A673 (cell line): ENCODE data around the gene AXDND1. TPM values are rescaled to one million over a fixed set of nuclear protein-coding genes. Genes with fewer than 3 reads are reported as not detected.

Source experiments
- BruUV-seq: library from RNA; stranded (reverse); fragments of 400-500 nt; replicated peaks from 2 replicates; lab custom pipeline; 2021; lab: Mats Ljungman, UMichigan
- CTCF ChIA-PET: fragments of 300-600 bp; sonication (Branson Sonifier 250); formaldehyde crosslinking; loops from one replicate; lab custom pipeline; 2022; ENCODE audit warnings: antibody characterized with exemption; lab: Charles Lee
- POLR2A ChIA-PET: fragments of 300-600 bp; sonication (Branson Sonifier 250); formaldehyde crosslinking; loops from one replicate; lab custom pipeline; 2022; ENCODE audit warnings: antibody characterized with exemption; ENCODE audit not compliant: low non-redundant PET; lab: Charles Lee
- DNase-seq: peaks from one replicate; pipeline ENCODE4 v3.0.0-alpha.2; 2015; ENCODE audit warnings: low spot score
- H3K27ac ChIP-seq: fragments of 200-600 bp; sonication (generic); 2 replicates; pipeline ENCODE4 v1.5.1; 2016; ENCODE audit warnings: mixed run types, low read depth, mild to moderate bottlenecking, mixed read lengths, antibody characterized with exemption, low read length; ENCODE audit not compliant: poor library complexity, severe bottlenecking
- H3K27me3 ChIP-seq: fragments of 200-600 bp; sonication (generic); replicated peaks from 2 replicates; pipeline ENCODE4 v1.6.1; 2017; ENCODE audit warnings: mixed run types, low read depth, mild to moderate bottlenecking, mixed read lengths, antibody characterized with exemption, low read length; ENCODE audit not compliant: insufficient read depth, poor library complexity
- H3K36me3 ChIP-seq: fragments of 200-600 bp; sonication (generic); 2 replicates; pipeline ENCODE4 v1.6.1; 2016; ENCODE audit warnings: mixed run types, mild to moderate bottlenecking, mixed read lengths, antibody characterized with exemption, low read length; ENCODE audit not compliant: insufficient read depth, poor library complexity, severe bottlenecking
- H3K4me1 ChIP-seq: fragments of 200-600 bp; sonication (generic); 2 replicates; pipeline ENCODE4 v1.6.1; 2017; ENCODE audit warnings: mixed run types, mild to moderate bottlenecking, mixed read lengths, antibody characterized with exemption, low read length; ENCODE audit not compliant: insufficient read depth, poor library complexity, severe bottlenecking
- H3K4me3 ChIP-seq: fragments of 200-600 bp; sonication (generic); 2 replicates; pipeline ENCODE4 v1.5.1; 2016; ENCODE audit warnings: low read depth, mixed run types, mild to moderate bottlenecking, mixed read lengths, low read length; ENCODE audit not compliant: poor library complexity, severe bottlenecking
- H3K9me3 ChIP-seq: fragments of 200-600 bp; sonication (generic); 2 replicates; pipeline ENCODE4 v1.6.1; 2016; ENCODE audit warnings: mixed run types, low read depth, mild to moderate bottlenecking, mixed read lengths, antibody characterized with exemption, low read length; ENCODE audit not compliant: poor library complexity, severe bottlenecking
- EZH2 ChIP-seq: fragments of 200-600 bp; sonication (generic); IDR thresholded peaks from 2 replicates; pipeline ENCODE4 v1.6.1; 2017; ENCODE audit warnings: borderline replicate concordance, low read depth, mild to moderate bottlenecking, mixed read lengths, antibody characterized with exemption, low read length; ENCODE audit not compliant: poor library complexity, severe bottlenecking
- intact Hi-C: fragments of 100-400 bp; cut with micrococcal nuclease; formaldehyde crosslinking; loops from one replicate; pipeline ENCODE4 v1.10.0; 2022; ENCODE audit not compliant: unreplicated experiment
- total RNA-seq: library from RNA; stranded (reverse); gene quantifications from 2 replicates; pipeline ENCODE4 v1.2.3, GENCODE V29; 2021
- TF ChIP-seq, protein P1 (sequence below): fragments of 300-800, 200-600 bp; sonication (generic); conservative IDR thresholded peaks from 2 replicates; pipeline ENCODE4 v1.5.1; 2017; ENCODE audit warnings: low read depth, mild to moderate bottlenecking, antibody characterized with exemption, low read length, moderate library complexity, mixed read lengths

AXDND1 gene
- total RNA-seq, 1 experiment from 2014 or later: not detected

- intact Hi-C loops: no loop called here
- TF ChIP-seq, protein P1, sequence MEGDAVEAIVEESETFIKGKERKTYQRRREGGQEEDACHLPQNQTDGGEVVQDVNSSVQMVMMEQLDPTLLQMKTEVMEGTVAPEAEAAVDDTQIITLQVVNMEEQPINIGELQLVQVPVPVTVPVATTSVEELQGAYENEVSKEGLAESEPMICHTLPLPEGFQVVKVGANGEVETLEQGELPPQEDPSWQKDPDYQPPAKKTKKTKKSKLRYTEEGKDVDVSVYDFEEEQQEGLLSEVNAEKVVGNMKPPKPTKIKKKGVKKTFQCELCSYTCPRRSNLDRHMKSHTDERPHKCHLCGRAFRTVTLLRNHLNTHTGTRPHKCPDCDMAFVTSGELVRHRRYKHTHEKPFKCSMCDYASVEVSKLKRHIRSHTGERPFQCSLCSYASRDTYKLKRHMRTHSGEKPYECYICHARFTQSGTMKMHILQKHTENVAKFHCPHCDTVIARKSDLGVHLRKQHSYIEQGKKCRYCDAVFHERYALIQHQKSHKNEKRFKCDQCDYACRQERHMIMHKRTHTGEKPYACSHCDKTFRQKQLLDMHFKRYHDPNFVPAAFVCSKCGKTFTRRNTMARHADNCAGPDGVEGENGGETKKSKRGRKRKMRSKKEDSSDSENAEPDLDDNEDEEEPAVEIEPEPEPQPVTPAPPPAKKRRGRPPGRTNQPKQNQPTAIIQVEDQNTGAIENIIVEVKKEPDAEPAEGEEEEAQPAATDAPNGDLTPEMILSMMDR: no peak
- TF ChIP-seq EZH2: no peak
- no TSS peak for BruUV-seq
- Histone ChIP-seq H3K4me1 (no peaks in the 10 kb centered on the region), H3K27ac (no peak overlapping the region), H3K9me3 (no peaks in the 10 kb centered on the region), H3K4me3 (no peak overlapping the region), H3K27me3 (no peaks in the 10 kb centered on the region), H3K36me3 (no peaks in the 10 kb centered on the region)
- DNase-seq: no peak
- ChIA-PET CTCF (no interaction called here), POLR2A (no interaction called here)
Measured at GRCh38 chr1:179380299-179380698, 14.5 kb downstream of the AXDND1 start.

DNA sequence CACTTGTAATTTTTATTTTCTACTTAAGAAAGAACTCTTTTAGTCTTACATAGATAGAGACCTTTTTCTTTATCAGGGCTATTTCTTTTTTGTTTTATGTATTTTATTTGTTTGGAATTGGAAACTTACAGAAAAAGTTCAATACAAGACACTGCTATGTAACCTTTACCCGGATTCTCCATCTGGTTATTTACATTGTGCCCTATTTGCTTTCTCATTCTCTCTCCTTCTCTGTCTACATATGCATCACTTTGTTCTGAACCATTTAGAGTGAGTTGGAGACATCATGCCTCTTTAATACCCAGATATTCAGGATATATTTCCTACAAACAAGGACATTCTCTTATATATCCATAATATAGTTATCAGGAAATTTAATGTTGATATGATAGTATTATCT, 18.3 kb downstream of the AXDND1 start:
- Histone ChIP-seq H3K27ac (no peak overlapping the region), H3K36me3 (no peaks in the 10 kb centered on the region), H3K4me3 (no peak overlapping the region), H3K4me1 (no peaks in the 10 kb centered on the region), H3K9me3 (no peaks in the 10 kb centered on the region), H3K27me3 (no peaks in the 10 kb centered on the region)
- no TSS peak for BruUV-seq
- intact Hi-C loops: no loop called here
- POLR2A ChIA-PET: no interaction called here
- TF ChIP-seq EZH2: no peak
- TF ChIP-seq, protein P1: no peak
- CTCF ChIA-PET: no interaction called here
- DNase-seq: no peak

DNA sequence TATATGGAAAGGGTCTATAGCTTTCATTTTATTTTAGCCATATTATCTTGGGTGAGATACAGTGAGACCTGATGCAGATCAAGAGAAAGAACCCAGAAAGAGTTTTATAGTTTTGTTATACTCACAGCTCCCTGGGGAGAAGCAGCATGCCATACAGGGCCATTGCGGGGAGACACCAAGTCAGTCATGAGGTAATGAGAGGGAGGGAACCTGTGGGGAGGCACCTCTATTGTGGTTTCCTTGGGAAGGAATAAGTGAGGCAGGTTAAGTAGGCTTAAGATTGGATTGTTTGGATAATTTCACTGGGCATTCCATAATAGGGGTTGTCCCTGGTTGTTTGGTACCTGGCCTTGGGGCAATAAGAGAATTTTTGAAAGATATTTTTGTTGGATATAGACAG, 19.7 kb downstream of the AXDND1 start:
- intact Hi-C loops: no loop called here
- no peaks in the 10 kb centered on the region for H3K27me3 ChIP-seq
- no peaks in the 10 kb centered on the region for H3K9me3 ChIP-seq
- DNase-seq: no peak
- no peaks in the 10 kb centered on the region for H3K36me3 ChIP-seq
- CTCF ChIA-PET: no interaction called here
- POLR2A ChIA-PET: no interaction called here
- BruUV-seq: no TSS peak
- TF ChIP-seq, protein P1: no peak
- no peak for TF ChIP-seq EZH2
- no peak overlapping the region for H3K4me3 ChIP-seq
- H3K4me1 ChIP-seq: no peaks in the 10 kb centered on the region
- no peak overlapping the region for H3K27ac ChIP-seq
